Measurements from ENCODE around the gene CASQ2. TPM values are rescaled to one million over a fixed set of nuclear protein-coding genes. Genes with fewer than 3 reads are reported as not detected.

The CASQ2 gene
- total and polyA plus RNA-seq, 7 experiments from 2014 or later, result not detected

DNA sequence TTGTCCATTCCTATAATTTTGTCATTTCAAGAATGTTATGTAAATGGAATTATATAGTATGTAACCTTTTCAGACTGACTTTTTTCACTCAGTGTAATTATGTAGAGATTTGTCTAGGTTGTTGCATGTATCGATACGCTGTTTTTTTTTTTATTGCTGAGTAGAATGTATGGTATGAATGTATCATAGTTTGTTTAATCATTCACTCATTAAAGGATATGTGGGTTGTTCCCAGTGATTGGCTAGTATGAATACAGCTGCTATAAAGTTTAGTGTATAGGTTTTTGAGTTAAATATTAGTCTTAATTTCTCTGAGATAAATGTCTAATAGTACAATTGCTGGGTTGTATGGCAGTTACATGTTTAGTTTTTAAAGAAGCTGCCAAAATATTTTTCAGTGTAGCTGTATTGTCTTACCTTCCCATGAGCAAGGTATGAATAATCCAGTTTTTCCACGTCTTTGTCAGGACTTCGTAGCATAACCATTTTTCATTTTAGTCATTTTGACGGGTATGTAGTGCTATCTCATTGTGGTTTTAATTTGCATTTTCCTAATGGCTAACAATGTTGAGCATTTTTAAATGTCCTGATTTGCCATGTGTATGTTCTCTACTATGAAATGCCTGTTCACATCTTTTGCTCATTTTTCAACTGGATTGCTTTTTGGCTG lies 22.4 kb downstream of the CASQ2 start:
- POLR2A ChIA-PET, result no interaction called here
- peaks cover 0 to 2% (median 0%) of the 10 kb centered on the region in 11 donors for H3K9me3 Mint-ChIP-seq
- H3K27ac Mint-ChIP-seq, result no peak overlapping the region
- Histone ChIP-seq H3K36me3 (ENCODE audit: control insufficient read depth in 2 of 3, insufficient read depth in 3 of 3, low read length in 3 of 3) (no peaks in the 10 kb centered on the region), H3K9me3 (ENCODE audit: control insufficient read depth in 2 of 3, low read length in 3 of 3) (no peaks in the 10 kb centered on the region), H3K4me1 (ENCODE audit: control insufficient read depth in 2 of 2, insufficient read depth in 2 of 2, low read length in 2 of 2) (no peaks in the 10 kb centered on the region), H3K27ac (ENCODE audit: low read depth, low read length) (no peak overlapping the region), H3K4me3 (ENCODE audit: low read length) (no peak overlapping the region), H3K27me3 (ENCODE audit: control insufficient read depth in 2 of 2, insufficient read depth in 2 of 2, low read length in 2 of 2) (no peaks in the 10 kb centered on the region)
- DNase-seq, result no peak
- ATAC-seq, result no peak
- H3K36me3 Mint-ChIP-seq, result no peaks in the 10 kb centered on the region
- no peak overlapping the region for H3K4me3 Mint-ChIP-seq
- CTCF ChIA-PET, result no interaction called here
- H3K27me3 Mint-ChIP-seq, result peaks cover 10 to 21% (median 16%) of the 10 kb centered on the region in 5 donors
- intact Hi-C loops (cut with micrococcal nuclease), result no loop called here
- no peaks in the 10 kb centered on the region for H3K4me1 Mint-ChIP-seq

DNA sequence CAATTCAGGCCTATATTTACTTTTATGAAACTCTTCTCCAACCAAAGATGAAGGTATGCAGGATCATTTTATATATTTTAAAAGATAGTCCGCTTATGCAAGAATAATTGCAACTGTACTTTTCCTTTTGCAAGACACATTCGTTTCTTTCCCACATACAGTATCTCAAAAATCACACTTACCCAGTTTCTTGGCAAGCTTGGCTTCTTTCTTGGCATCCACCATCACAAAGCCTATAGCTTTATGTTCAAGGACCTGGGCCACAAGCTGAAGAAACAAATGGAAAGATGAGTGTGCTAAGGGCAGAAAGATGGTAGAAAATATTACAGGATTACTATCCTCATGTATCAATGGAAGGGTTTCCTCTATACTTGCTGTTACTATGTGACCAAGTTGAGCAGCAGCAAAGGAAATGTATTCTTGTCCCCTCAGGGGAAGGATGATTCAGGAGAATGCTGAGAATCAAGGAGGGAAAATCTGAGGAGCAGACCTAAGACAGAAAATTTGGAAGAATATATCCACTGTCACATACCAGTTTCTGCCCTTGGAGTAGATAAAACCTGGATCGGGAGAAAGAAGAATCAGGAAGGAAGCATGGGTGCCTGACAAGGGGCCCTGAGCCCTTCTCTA lies 23.8 kb downstream of the CASQ2 start:
- Mint-ChIP-seq H3K4me3 (no peak overlapping the region), H3K9me3 (peaks cover 0 to 2% (median 0%) of the 10 kb centered on the region in 11 donors), H3K4me1 (no peaks in the 10 kb centered on the region), H3K36me3 (no peaks in the 10 kb centered on the region), H3K27ac (no peak overlapping the region), H3K27me3 (peaks cover 8 to 22% (median 19%) of the 10 kb centered on the region in 5 donors)
- ATAC-seq, result no peak
- Histone ChIP-seq H3K36me3 (ENCODE audit: control insufficient read depth in 2 of 3, insufficient read depth in 3 of 3, low read length in 3 of 3) (no peaks in the 10 kb centered on the region), H3K9me3 (ENCODE audit: control insufficient read depth in 2 of 3, low read length in 3 of 3) (no peaks in the 10 kb centered on the region), H3K27ac (ENCODE audit: low read depth, low read length) (no peak overlapping the region), H3K4me1 (ENCODE audit: control insufficient read depth in 2 of 2, insufficient read depth in 2 of 2, low read length in 2 of 2) (no peaks in the 10 kb centered on the region), H3K4me3 (ENCODE audit: low read length) (no peak overlapping the region), H3K27me3 (ENCODE audit: control insufficient read depth in 2 of 2, insufficient read depth in 2 of 2, low read length in 2 of 2) (no peaks in the 10 kb centered on the region)
- POLR2A ChIA-PET, result no interaction called here
- intact Hi-C loops (cut with micrococcal nuclease), result no loop called here
- CTCF ChIA-PET, result no interaction called here
- no peak for DNase-seq

DNA sequence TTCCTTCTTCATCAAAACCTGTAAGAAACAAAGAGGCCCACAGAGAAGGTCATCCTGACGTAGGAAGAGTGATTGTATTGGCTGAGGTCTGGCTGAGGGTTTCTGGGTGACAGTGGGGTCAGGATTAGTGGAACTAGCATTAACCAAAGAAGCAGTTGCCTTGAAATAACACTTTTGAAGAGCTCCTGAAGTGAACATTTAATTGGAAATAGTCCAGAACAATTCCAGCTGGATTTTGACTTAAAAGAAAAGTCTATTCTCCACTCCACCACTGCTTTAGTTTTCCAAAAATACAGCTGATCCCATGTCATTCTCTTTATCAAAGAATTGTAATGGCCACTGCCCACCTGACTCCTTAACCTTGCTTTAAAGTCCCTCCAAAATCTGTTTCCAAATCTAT lies 27.7 kb downstream of the CASQ2 start:
- Histone ChIP-seq H3K4me3 (ENCODE audit: low read length) (no peak overlapping the region), H3K9me3 (ENCODE audit: control insufficient read depth in 2 of 3, low read length in 3 of 3) (no peaks in the 10 kb centered on the region), H3K4me1 (ENCODE audit: control insufficient read depth in 2 of 2, insufficient read depth in 2 of 2, low read length in 2 of 2) (no peaks in the 10 kb centered on the region), H3K27ac (ENCODE audit: low read depth, low read length) (no peak overlapping the region), H3K36me3 (ENCODE audit: control insufficient read depth in 2 of 3, insufficient read depth in 3 of 3, low read length in 3 of 3) (no peaks in the 10 kb centered on the region), H3K27me3 (ENCODE audit: control insufficient read depth in 2 of 2, insufficient read depth in 2 of 2, low read length in 2 of 2) (no peaks in the 10 kb centered on the region)
- intact Hi-C loops (cut with micrococcal nuclease), result no loop called here
- no peak overlapping the region for H3K4me3 Mint-ChIP-seq
- ChIA-PET POLR2A (no interaction called here), CTCF (no interaction called here)
- H3K27me3 Mint-ChIP-seq, result peaks cover 6 to 21% (median 12%) of the 10 kb centered on the region in 5 donors
- no peak for DNase-seq
- no peaks in the 10 kb centered on the region for H3K4me1 Mint-ChIP-seq
- no peaks in the 10 kb centered on the region for H3K36me3 Mint-ChIP-seq
- H3K27ac Mint-ChIP-seq, result no peak overlapping the region
- peaks cover 0 to 2% (median 0%) of the 10 kb centered on the region in 11 donors for H3K9me3 Mint-ChIP-seq
- no peak for ATAC-seq

DNA sequence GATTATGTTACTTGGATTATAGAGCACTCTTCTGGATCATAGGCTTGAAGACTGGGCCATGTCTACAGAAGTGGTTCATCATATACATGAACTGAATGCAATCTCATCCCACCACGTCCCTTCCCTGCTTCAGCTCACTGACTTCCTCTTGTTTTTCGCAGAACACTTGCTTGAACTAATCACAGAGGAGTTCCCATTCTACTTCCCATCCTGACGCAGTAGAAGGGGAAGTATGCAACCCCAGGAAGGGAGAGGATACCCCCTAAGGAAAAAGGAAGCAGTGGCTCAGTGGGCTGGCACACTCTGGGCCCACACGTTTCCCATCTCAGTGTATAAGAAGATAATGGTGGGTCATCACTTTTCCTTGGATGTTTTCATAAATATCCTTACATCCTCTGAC lies 36.2 kb downstream of the CASQ2 start:
- H3K4me3 ChIP-seq (ENCODE audit: low read length), result no peak overlapping the region
- H3K27me3 ChIP-seq (ENCODE audit: control insufficient read depth in 2 of 2, insufficient read depth in 2 of 2, low read length in 2 of 2), result no peaks in the 10 kb centered on the region
- no peaks in the 10 kb centered on the region for H3K4me1 ChIP-seq (ENCODE audit: control insufficient read depth in 2 of 2, insufficient read depth in 2 of 2, low read length in 2 of 2)
- CTCF ChIA-PET, result no interaction called here
- no peaks in the 10 kb centered on the region for H3K9me3 ChIP-seq (ENCODE audit: control insufficient read depth in 2 of 3, low read length in 3 of 3)
- H3K27ac ChIP-seq (ENCODE audit: low read depth, low read length), result no peak overlapping the region
- intact Hi-C loops (cut with micrococcal nuclease), result no loop called here
- H3K4me1 Mint-ChIP-seq, result peaks cover 0 to 1% (median 0%) of the 10 kb centered on the region in 7 donors
- no peaks in the 10 kb centered on the region for H3K9me3 Mint-ChIP-seq
- ATAC-seq, result no peak
- H3K36me3 ChIP-seq (ENCODE audit: control insufficient read depth in 2 of 3, insufficient read depth in 3 of 3, low read length in 3 of 3), result no peaks in the 10 kb centered on the region
- no peak for DNase-seq
- H3K27me3 Mint-ChIP-seq, result peaks cover 4 to 22% (median 14%) of the 10 kb centered on the region in 5 donors
- H3K4me3 Mint-ChIP-seq, result no peak overlapping the region
- POLR2A ChIA-PET, result no interaction called here
- no peak overlapping the region for H3K27ac Mint-ChIP-seq
- H3K36me3 Mint-ChIP-seq, result no peaks in the 10 kb centered on the region

DNA sequence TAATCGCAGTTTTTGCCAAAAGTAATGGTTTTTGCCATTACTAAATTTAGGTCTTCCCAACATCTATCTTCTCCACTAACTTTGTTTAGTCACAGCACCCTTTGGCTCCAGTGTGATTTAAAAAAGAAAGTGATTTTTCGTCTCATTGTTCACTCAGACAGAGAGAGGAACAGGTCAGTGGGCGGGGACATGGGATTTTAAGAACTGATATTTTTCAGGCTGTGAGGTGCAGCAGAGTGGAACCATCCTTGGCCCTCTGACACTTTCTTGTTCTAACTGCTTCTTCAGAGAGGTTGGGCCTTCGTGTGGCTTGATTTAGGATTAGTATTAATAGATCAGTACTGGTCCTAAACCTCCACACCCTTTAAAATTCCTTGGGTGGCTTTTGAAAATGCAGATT lies 38.8 kb downstream of the CASQ2 start:
- POLR2A ChIA-PET, result no interaction called here
- Mint-ChIP-seq H3K27me3 (peaks cover 5 to 20% (median 10%) of the 10 kb centered on the region in 5 donors), H3K9me3 (no peaks in the 10 kb centered on the region), H3K27ac (no peak overlapping the region), H3K4me3 (no peak overlapping the region), H3K36me3 (no peaks in the 10 kb centered on the region), H3K4me1 (peaks cover 0 to 1% (median 0%) of the 10 kb centered on the region in 7 donors)
- H3K4me1 ChIP-seq (ENCODE audit: control insufficient read depth in 2 of 2, insufficient read depth in 2 of 2, low read length in 2 of 2), result no peaks in the 10 kb centered on the region
- H3K4me3 ChIP-seq (ENCODE audit: low read length), result no peak overlapping the region
- H3K36me3 ChIP-seq (ENCODE audit: control insufficient read depth in 2 of 3, insufficient read depth in 3 of 3, low read length in 3 of 3), result no peaks in the 10 kb centered on the region
- CTCF ChIA-PET, result no interaction called here
- H3K9me3 ChIP-seq (ENCODE audit: control insufficient read depth in 2 of 3, low read length in 3 of 3), result no peaks in the 10 kb centered on the region
- DNase-seq (no peak), ATAC-seq (no peak)
- no peaks in the 10 kb centered on the region for H3K27me3 ChIP-seq (ENCODE audit: control insufficient read depth in 2 of 2, insufficient read depth in 2 of 2, low read length in 2 of 2)
- intact Hi-C loops (cut with micrococcal nuclease), result no loop called here
- H3K27ac ChIP-seq (ENCODE audit: low read depth, low read length), result no peak overlapping the region

DNA sequence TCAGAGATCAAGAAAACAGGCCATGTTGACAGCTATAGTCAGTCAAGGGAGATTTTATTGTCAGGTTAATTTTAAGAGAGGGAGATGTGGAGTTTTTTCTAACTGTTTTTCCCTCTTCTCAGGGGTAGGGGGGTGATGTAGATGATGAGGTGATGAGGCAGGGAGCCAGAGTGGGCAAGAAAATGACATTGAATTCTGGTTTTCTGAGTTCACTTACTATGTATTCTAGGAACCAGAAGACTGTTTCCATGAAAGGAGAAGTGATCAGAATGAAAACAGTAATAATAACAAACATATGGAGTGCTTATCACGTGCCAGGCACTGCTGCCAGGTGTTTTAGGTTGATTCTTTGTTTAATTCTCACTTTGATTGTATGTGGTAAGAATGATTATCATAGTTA lies 40.2 kb downstream of the CASQ2 start:
- H3K27ac ChIP-seq (ENCODE audit: low read depth, low read length), result no peak overlapping the region
- no peak for DNase-seq
- POLR2A ChIA-PET, result no interaction called here
- peaks cover 0 to 1% (median 0%) of the 10 kb centered on the region in 7 donors for H3K4me1 Mint-ChIP-seq
- intact Hi-C loops (cut with micrococcal nuclease), result no loop called here
- no peaks in the 10 kb centered on the region for H3K36me3 Mint-ChIP-seq
- H3K27ac Mint-ChIP-seq, result no peak overlapping the region
- H3K9me3 Mint-ChIP-seq, result no peaks in the 10 kb centered on the region
- no peaks in the 10 kb centered on the region for H3K4me1 ChIP-seq (ENCODE audit: control insufficient read depth in 2 of 2, insufficient read depth in 2 of 2, low read length in 2 of 2)
- no peak for ATAC-seq
- H3K36me3 ChIP-seq (ENCODE audit: control insufficient read depth in 2 of 3, insufficient read depth in 3 of 3, low read length in 3 of 3), result no peaks in the 10 kb centered on the region
- H3K27me3 ChIP-seq (ENCODE audit: control insufficient read depth in 2 of 2, insufficient read depth in 2 of 2, low read length in 2 of 2), result no peaks in the 10 kb centered on the region
- peaks cover 0 to 15% (median 10%) of the 10 kb centered on the region in 5 donors for H3K27me3 Mint-ChIP-seq
- CTCF ChIA-PET, result no interaction called here
- H3K9me3 ChIP-seq (ENCODE audit: control insufficient read depth in 2 of 3, low read length in 3 of 3), result no peaks in the 10 kb centered on the region
- H3K4me3 ChIP-seq (ENCODE audit: low read length), result no peak overlapping the region
- no peak overlapping the region for H3K4me3 Mint-ChIP-seq

DNA sequence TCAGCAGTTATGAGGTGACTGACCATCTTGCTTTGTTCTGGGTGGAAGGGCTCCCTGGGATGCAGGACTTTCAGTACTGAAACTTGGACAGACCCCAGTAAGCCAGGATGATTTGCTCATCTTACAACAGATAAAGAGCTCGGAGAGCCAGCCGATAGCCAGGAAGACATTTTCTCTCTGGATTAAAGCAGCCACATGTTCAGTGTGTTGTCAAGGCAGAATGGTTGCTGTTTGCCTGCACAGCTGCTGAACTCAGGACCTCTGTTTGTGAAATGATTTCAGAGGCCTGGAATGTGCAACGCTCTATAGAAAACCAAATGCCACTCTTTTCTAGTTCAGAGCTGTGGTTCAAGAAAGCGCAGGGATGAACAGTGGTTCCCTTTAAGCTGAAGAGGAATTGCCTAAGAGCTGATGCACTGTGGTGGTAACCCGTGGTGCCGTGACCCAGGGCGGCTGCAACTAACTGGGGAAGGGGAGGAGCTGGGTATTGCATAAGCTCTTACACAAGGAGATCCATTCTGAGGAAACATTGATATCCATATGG lies 40.7 kb downstream of the CASQ2 start:
- H3K36me3 Mint-ChIP-seq, result no peaks in the 10 kb centered on the region
- H3K27me3 ChIP-seq (ENCODE audit: control insufficient read depth in 2 of 2, insufficient read depth in 2 of 2, low read length in 2 of 2), result no peaks in the 10 kb centered on the region
- ChIA-PET POLR2A (no interaction called here), CTCF (no interaction called here)
- H3K36me3 ChIP-seq (ENCODE audit: control insufficient read depth in 2 of 3, insufficient read depth in 3 of 3, low read length in 3 of 3), result no peaks in the 10 kb centered on the region
- peaks cover 0 to 14% (median 9%) of the 10 kb centered on the region in 5 donors for H3K27me3 Mint-ChIP-seq
- peak; percentile 88 for ATAC-seq
- H3K4me3 Mint-ChIP-seq, result no peak overlapping the region
- H3K4me3 ChIP-seq (ENCODE audit: low read length), result no peak overlapping the region
- no peaks in the 10 kb centered on the region for H3K9me3 ChIP-seq (ENCODE audit: control insufficient read depth in 2 of 3, low read length in 3 of 3)
- H3K27ac ChIP-seq (ENCODE audit: low read depth, low read length), result no peak overlapping the region
- no peaks in the 10 kb centered on the region for H3K9me3 Mint-ChIP-seq
- H3K4me1 Mint-ChIP-seq, result peaks cover 0 to 1% (median 0%) of the 10 kb centered on the region in 7 donors
- no peak for DNase-seq
- H3K27ac Mint-ChIP-seq, result no peak overlapping the region
- no peaks in the 10 kb centered on the region for H3K4me1 ChIP-seq (ENCODE audit: control insufficient read depth in 2 of 2, insufficient read depth in 2 of 2, low read length in 2 of 2)
- intact Hi-C loops (cut with micrococcal nuclease), result no loop called here

All from naive thymus-derived CD4-positive, alpha-beta T cell (primary cell).